Left ventricle myocardium inferior (tissue), 1 donor: ENCODE data around the gene FOXK2. TPM values are rescaled to one million over a fixed set of nuclear protein-coding genes. Genes with fewer than 3 reads are reported as not detected.

Experiments
- DNase-seq: peaks from one replicate; pipeline ENCODE4 v3.0.0-alpha.2; 2020
- H3K27ac ChIP-seq: fragments of 200-600 bp; replicated peaks from 2 replicates; pipeline ENCODE4 v1.8.0; 2021
- H3K27me3 ChIP-seq: fragments of 200-600 bp; 2 replicates; pipeline ENCODE4 v1.8.0; 2021; ENCODE audit warnings: low read depth
- H3K36me3 ChIP-seq: fragments of 200-600 bp; 2 replicates; pipeline ENCODE4 v1.8.0; 2021
- H3K4me1 ChIP-seq: fragments of 200-600 bp; 2 replicates; pipeline ENCODE4 v1.8.0; 2021
- H3K4me3 ChIP-seq: fragments of 200-600 bp; 2 replicates; pipeline ENCODE4 v1.8.0; 2021; ENCODE audit warnings: mild to moderate bottlenecking, moderate library complexity
- H3K9me3 ChIP-seq: fragments of 200-600 bp; replicated peaks from 2 replicates; pipeline ENCODE4 v1.8.0; 2021
- CTCF ChIP-seq: fragments of 200-600 bp; IDR thresholded peaks from 2 replicates; pipeline ENCODE4 v1.8.0; 2021; ENCODE audit warnings: antibody characterized with exemption, mild to moderate bottlenecking, borderline replicate concordance
- intact Hi-C: fragments of 100-400 bp; cut with micrococcal nuclease; formaldehyde crosslinking; loops from one replicate; pipeline ENCODE4 v1.11.0; 2022
- total RNA-seq: library from RNA; stranded (reverse); fragmentation: NEBNext Ultra II Directional; extraction: Animal tissue kit (Norgen Biotek cat#: 25700); gene quantifications from one replicate; pipeline ENCODE4 v1.2.1, GENCODE V29; 2021
- donor health status: DM: no; HTN: yes; CAD: no; lungs with severe emphysema.

Gene FOXK2
- total RNA-seq, 1 donor from 2014 or later, result 41.6 TPM

- no peak for TF ChIP-seq CTCF
- Histone ChIP-seq H3K9me3 (no peaks in the 10 kb centered on the region), H3K36me3 (peaks cover 59% of the 10 kb centered on the region), H3K27ac (peak overlapping the region; percentile 90), H3K4me3 (no peak overlapping the region), H3K27me3 (no peaks in the 10 kb centered on the region), H3K4me1 (peaks cover 42% of the 10 kb centered on the region)
- DNase-seq, result peak; percentile 38
- intact Hi-C loops, result no loop called here
These were observed 31.6 kb upstream of the FOXK2 start for GRCh38 chr17:82487910-82488309.

- peaks cover 47% of the 10 kb centered on the region for H3K36me3 ChIP-seq
- no peak overlapping the region for H3K4me3 ChIP-seq
- no peak for TF ChIP-seq CTCF
- H3K27ac ChIP-seq, result peak overlapping the region; percentile 90
- no peaks in the 10 kb centered on the region for H3K27me3 ChIP-seq
- no peaks in the 10 kb centered on the region for H3K9me3 ChIP-seq
- DNase-seq, result peak; percentile 79
- peaks cover 38% of the 10 kb centered on the region for H3K4me1 ChIP-seq
- intact Hi-C loops, result no loop called here
These were observed 30.4 kb upstream of the FOXK2 start for GRCh38 chr17:82489117-82489516.

GRCh38 chr17:82489851-82490511, 29.6 kb upstream of the FOXK2 start:
- DNase-seq, result no peak
- H3K36me3 ChIP-seq, result peaks cover 38% of the 10 kb centered on the region
- no peaks in the 10 kb centered on the region for H3K27me3 ChIP-seq
- peaks cover 38% of the 10 kb centered on the region for H3K4me1 ChIP-seq
- H3K4me3 ChIP-seq, result no peak overlapping the region
- intact Hi-C loops, result loop anchor here (10.0 kb wide), 1 partner anchor 65 kb away; no protein-coding TSS in a partner anchor
- no peaks in the 10 kb centered on the region for H3K9me3 ChIP-seq
- TF ChIP-seq CTCF, result no peak
- peak overlapping the region; percentile 90 for H3K27ac ChIP-seq

GRCh38 chr17:82490512-82491195, 28.9 kb upstream of the FOXK2 start:
- Histone ChIP-seq H3K36me3 (peaks cover 31% of the 10 kb centered on the region), H3K4me3 (no peak overlapping the region), H3K27me3 (no peaks in the 10 kb centered on the region), H3K9me3 (no peaks in the 10 kb centered on the region), H3K27ac (no peak overlapping the region), H3K4me1 (peaks cover 38% of the 10 kb centered on the region)
- TF ChIP-seq CTCF, result no peak
- DNase-seq, result no peak
- intact Hi-C loops, result loop anchor here (10.0 kb wide), 1 partner anchor 64 kb away; no protein-coding TSS in a partner anchor

- Histone ChIP-seq H3K27ac (no peak overlapping the region), H3K4me1 (peaks cover 40% of the 10 kb centered on the region), H3K27me3 (no peaks in the 10 kb centered on the region), H3K9me3 (no peaks in the 10 kb centered on the region), H3K4me3 (no peak overlapping the region), H3K36me3 (peaks cover 26% of the 10 kb centered on the region)
- TF ChIP-seq CTCF, result no peak
- DNase-seq, result no peak
- intact Hi-C loops, result loop anchor here (10.0 kb wide), 1 partner anchor 64 kb away; no protein-coding TSS in a partner anchor
These were observed 28.4 kb upstream of the FOXK2 start for GRCh38 chr17:82491196-82491530.
